GM23248 (cell line): ENCODE results near the gene ZNF234.

Experiments
- EZH2 ChIP-seq: fragments of 200-600 bp; sonication (generic); IDR thresholded peaks from 2 replicates; pipeline ENCODE4 v1.6.1; 2018; ENCODE audit warnings: antibody characterized with exemption, mild to moderate bottlenecking; ENCODE audit not compliant: insufficient read depth, poor library complexity, severe bottlenecking
- EZH2phosphoT487 ChIP-seq: fragments of 200-600 bp; sonication (generic); IDR thresholded peaks from 2 replicates; pipeline ENCODE4 v1.6.1; 2018; ENCODE audit warnings: antibody characterized with exemption, moderate library complexity, mild to moderate bottlenecking, low read depth; ENCODE audit not compliant: insufficient read depth

DNA sequence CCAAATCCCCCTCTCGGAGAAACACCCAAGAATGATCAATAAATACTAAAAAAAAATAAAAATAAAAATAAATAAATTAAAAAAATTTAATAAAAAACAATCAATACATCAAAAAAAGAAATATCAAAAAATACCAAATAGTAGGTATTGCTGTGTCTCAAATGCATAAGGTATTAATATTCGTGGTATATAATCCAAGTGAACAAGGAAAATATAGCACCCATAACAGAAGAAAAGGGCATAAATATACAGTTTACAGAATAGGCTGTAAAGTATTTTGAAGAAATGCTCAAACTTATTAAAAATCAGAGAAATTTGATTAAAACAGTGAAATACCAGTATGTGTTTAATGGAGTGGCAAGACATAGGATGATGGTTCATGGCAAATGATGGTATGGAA, 63.4 kb downstream of the ZNF234 start:
- TF ChIP-seq EZH2phosphoT487: no peak
- TF ChIP-seq EZH2: no peak
